GM12891 (cell line): ENCODE data around the gene LRIG1.

Source experiments
- DNase-seq: peaks from one replicate; pipeline ENCODE4 v3.0.0; 2011; ENCODE audit warnings: low spot score; ENCODE audit not compliant: insufficient read length
- FAIRE-seq: peaks from 2 replicates; lab custom pipeline; 2011; peaks lifted over from hg19 to GRCh38; lab: Jason Lieb, UNC
- PAX5 ChIP-seq: IDR thresholded peaks from 2 replicates; pipeline ENCODE4 v1.6.1; 2011; ENCODE audit warnings: low read length, moderate library complexity, mild to moderate bottlenecking; ENCODE audit not compliant: insufficient read depth, severe bottlenecking
- POLR2A ChIP-seq: IDR thresholded peaks from 2 replicates; pipeline ENCODE4 v1.6.1; 2011; ENCODE audit warnings: low read depth, low read length, control low read depth
- POLR2AphosphoS5 ChIP-seq: IDR thresholded peaks from 2 replicates; pipeline ENCODE4 v1.6.1; 2011; ENCODE audit warnings: low read depth, low read length, control low read depth
- POU2F2 ChIP-seq: IDR thresholded peaks from 2 replicates; pipeline ENCODE4 v1.6.1; 2011; ENCODE audit warnings: low read depth, mild to moderate bottlenecking, control low read depth, low read length, moderate library complexity
- SPI1 ChIP-seq: IDR thresholded peaks from 2 replicates; pipeline ENCODE4 v1.6.1; 2011; ENCODE audit warnings: low read depth, low read length, control low read depth
- TAF1 ChIP-seq: IDR thresholded peaks from 2 replicates; pipeline ENCODE4 v1.6.1; 2011; ENCODE audit warnings: low read depth, low read length, control low read depth

The LRIG1 gene

DNA sequence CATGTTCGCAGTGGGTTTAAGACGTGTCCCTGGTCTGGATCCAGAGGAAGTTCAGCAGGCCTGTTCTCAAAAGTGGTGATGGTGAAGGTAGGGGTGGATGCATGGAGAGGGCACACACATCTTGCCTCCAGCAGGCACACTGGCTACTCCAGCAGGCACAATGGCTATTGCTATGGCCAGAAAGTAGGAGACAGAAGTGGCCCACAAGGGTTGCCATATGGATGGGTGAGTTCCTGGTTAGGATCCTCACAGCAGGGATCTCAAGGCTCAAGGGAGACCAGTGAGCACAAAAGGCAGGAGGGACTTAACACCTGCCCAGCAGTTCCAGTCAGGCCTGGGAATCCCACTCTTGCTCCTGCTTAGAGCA, 107.9 kb downstream of the LRIG1 start:
- no peak for FAIRE-seq
- TF ChIP-seq POLR2A (no peak), TAF1 (no peak), SPI1 (no peak), POU2F2 (no peak), PAX5 (no peak), POLR2AphosphoS5 (0 out of 2 replicates have a peak, but pooled peaks have one; percentile 32)

DNA sequence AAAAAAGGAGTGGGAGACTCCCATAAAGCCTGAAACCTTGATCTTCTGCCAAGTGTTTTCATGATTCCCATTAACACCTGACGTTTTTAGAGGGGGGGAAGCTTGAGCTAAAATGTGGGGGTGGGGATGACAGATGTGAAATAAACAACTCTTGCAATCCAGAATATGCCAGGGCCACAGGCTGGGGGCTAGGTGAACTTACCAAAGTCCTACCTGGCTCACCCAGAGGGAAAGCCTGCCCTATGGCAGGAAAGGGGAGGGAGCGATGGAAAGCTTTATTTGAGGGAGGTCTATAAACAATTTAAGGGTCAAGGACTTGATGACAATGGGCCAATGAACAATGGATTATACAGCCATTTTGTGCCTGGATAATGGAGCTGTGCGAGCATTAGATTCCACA, 108.3 kb downstream of the LRIG1 start:
- FAIRE-seq, result no peak
- TF ChIP-seq PAX5, result no peak
- TF ChIP-seq POLR2AphosphoS5, result no peak
- TF ChIP-seq POU2F2, result no peak
- no peak for TF ChIP-seq TAF1
- no peak for TF ChIP-seq POLR2A
- no peak for TF ChIP-seq SPI1
- DNase-seq, result no peak

More for the DNA sequence above, 107.9 kb downstream of the LRIG1 start:
- no peak for DNase-seq

DNA sequence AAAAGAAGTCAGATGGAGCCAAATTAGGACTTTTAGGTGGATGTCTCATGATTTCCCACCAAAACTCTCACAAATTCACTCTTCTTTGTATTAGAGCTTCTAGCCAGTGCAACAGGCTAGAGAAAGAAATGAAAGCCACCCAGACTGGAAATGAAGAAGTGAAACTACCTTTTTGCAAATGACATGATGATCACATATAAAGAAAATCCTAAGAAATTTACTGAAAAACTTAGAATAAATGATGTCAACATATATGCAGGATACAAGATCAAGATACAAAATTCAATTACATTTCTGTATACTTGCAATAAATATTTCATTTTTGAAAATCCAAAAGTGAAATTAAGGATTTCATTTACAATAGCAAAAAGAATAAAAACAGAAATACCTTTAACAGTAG, 110.8 kb downstream of the LRIG1 start:
- TF ChIP-seq PAX5 (no peak), SPI1 (peak; percentile 98)
- DNase-seq (no peak), FAIRE-seq (no peak)

DNA sequence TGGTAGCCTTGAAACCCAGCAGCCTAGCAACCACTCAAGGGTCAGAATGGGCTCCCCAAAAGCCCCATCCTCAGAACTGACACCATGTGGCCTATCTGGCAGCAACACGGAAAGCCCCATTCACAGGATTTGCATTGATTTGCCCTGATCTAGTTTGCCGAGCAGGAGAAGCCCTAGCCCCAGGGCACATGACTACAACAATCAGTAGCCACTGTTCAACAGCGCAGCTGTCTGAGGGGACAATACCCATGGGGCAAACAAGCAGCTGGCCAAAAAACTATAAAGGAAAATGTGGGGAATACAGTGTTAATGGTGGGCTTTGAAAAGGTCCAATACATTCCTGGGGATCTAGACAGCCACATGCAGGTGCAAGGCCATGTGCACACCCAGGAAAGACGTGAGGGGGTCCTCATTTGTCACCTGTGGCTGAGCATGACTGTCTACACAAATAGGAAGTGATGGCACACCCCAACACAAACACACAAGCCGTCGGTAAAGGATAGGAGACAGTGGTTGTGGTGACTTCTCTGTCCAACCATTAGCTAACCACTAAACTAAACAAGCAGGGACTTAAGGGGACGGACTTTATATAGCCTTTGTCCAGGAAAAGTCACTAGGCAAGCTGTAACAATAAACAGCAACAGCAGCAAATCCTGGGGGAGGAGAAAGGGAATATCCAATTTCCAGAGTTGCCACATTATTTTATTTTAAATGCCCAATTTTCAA, 113.7 kb downstream of the LRIG1 start:
- DNase-seq, result no peak
- FAIRE-seq, result peak; percentile 90
- TF ChIP-seq POLR2AphosphoS5 (no peak; the same call in 1 of the 2 replicates), POU2F2 (peak; percentile 90), POLR2A (no peak; the same call in 1 of the 2 replicates), SPI1 (peak; percentile 23; the same call in 1 of the 2 replicates)

DNA sequence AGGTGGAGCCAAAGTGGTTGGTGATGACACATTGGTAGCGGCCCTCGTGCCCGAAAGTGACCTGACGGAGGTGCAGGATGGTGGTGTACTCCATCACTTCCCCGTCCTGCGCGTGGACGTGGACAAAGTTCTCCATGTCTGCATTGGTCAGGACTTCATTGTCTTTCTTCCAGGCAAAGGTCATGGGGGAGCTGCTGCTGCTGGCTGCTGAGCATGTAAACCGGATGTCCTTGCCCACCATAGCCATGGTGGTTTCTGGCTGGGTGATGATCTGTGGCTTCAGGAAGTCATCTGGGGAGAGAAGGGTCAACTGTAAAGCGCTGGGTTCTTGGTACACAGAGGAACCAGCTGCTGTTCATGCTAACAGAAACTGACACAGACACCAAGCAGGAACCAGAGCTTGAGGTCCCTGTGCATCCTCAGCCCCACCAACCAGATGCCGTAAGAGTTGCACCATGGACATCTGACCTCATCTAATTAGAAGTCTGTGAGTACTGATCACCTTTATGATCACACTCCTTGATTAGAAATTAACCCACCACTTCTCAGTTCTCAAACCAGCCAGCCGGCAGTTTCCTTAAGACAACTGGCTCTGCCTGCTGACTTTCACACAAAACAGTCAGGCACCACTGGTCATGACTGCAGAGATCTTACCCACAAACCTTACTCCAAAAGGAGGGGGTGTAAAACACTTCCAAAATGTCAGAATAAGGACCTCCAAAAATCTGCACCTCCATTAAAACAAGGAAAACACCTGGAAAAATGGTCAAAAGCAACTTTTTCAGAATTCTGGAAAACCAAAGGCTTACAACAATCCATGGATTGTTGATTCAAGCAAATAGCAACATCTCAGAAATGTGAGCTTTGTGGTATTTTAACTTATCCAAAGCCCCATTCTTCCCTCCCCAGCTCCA, 114.6 kb downstream of the LRIG1 start:
- DNase-seq (peak; percentile 54), FAIRE-seq (peak; percentile 96)
- TF ChIP-seq POLR2A, result 0 out of 2 replicates have a peak, but pooled peaks have one; percentile 12
- 0 out of 2 replicates have a peak, but pooled peaks have one; percentile 32 for TF ChIP-seq TAF1
- TF ChIP-seq PAX5, result peak; percentile 81
- TF ChIP-seq POLR2AphosphoS5, result peak; percentile 53; the same call in 1 of the 2 replicates
- peak; percentile 28 for TF ChIP-seq SPI1
- no peak for TF ChIP-seq POU2F2

DNA sequence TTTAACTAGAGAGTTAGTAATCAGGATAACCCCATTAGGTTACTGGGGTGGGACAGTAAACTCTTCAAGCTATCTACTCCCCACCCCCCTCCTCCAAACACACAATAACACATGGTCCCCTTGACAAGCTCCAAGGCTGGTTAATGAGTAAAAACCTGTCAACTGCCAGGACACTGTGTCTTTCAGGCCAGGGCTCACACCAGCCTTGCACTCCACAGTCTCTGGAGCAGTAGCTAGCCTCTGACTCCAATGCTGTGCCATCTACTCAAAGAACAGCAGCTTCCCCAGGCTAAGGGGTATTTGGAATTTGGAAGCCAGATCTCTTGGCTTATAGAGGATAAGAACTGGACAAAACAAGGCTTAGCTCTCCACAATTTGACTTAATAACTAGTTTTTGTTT, 115.8 kb downstream of the LRIG1 start:
- FAIRE-seq (no peak), DNase-seq (no peak)
- TF ChIP-seq POU2F2 (no peak), TAF1 (no peak), PAX5 (no peak), SPI1 (no peak), POLR2AphosphoS5 (no peak), POLR2A (no peak)

DNA sequence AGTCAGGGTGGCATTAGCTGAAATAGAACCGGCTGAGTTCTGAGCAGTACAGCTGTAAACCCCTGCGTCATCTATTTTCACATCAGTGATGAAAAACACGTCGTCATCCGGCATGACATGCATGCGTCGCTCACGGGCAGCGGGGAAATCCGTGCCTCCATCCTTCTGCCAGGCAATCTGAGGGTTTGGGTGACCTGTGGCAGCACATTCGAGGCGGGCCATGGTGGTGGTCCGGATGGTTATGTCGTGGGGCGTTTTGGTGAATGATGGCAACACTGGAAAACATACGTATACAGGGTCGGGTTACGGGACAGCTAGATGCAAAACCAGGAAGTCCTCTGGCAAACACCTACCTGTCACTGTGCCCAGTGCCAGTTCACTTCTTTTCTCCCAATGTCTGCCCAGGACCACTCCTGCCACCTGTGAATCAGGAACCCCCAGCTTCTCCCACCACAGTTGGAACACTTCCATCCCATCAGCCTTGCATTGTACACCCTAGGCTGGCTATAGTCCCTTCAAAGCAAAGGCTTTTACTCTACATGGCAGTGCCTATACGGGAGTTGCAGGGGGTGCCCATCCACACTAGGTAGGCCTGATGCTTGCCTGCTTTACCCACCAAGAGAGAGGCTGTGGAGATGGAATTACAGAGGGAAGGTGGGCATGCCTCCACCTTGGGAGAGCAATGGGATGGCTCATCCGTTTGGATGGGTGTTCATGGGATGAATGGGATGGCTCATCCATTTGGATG, 116.7 kb downstream of the LRIG1 start:
- TF ChIP-seq TAF1 (no peak), SPI1 (no peak), POU2F2 (no peak), POLR2AphosphoS5 (no peak), POLR2A (no peak), PAX5 (no peak)
- FAIRE-seq, result no peak

DNA sequence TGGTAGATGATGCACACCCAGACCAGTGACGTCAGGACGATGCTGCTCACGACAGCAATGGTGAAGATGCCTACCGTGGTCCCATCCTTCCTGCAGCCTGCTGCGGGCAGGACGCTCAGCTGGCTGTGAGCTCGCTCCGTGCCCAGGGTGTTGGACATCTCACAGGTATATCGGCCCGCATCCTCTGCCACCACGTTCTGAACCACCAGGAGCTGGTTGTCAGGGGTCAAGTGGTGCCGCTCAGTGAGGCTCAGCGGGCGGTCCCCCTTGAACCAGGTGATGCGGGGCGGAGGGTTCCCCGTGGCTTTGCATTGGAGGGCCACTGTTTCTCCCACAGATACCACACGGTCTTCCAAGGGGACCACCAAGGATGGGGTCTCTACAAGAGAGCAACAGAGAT, 117.8 kb downstream of the LRIG1 start:
- no peak for FAIRE-seq
- no peak for TF ChIP-seq POLR2AphosphoS5
- TF ChIP-seq POU2F2, result no peak
- no peak for TF ChIP-seq TAF1
- TF ChIP-seq POLR2A, result no peak
- no peak for TF ChIP-seq PAX5
- no peak for TF ChIP-seq SPI1
- no peak for DNase-seq

More for the DNA sequence above, 116.7 kb downstream of the LRIG1 start:
- no peak for DNase-seq

DNA sequence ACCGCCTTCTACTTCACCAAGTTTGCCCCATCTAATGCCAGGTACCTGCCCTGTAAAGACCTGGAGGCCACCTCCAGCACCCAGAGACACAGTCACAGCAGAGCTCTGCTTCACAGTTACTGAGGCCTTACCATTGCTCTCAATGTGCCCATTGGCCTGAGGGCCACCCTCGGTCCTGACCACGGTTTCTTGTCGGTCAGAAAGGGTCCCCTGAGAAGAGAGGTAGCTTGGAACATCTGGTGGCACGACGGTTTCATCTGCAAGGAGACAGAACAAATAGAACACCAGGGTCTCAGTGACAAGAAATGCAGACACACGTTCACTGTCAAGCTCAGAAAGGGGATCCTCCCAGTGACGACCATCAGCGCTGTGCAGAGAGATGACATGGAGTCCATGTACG, 118.7 kb downstream of the LRIG1 start:
- TF ChIP-seq POLR2A, result no peak
- no peak for TF ChIP-seq TAF1
- DNase-seq, result no peak
- FAIRE-seq, result no peak
